ENCODE measurements around the gene DCC. TPM values are rescaled to one million over a fixed set of nuclear protein-coding genes. Genes with fewer than 3 reads are reported as not detected.

DCC gene
- polyA plus RNA-seq, 1 experiment: 0.67 TPM

DNA sequence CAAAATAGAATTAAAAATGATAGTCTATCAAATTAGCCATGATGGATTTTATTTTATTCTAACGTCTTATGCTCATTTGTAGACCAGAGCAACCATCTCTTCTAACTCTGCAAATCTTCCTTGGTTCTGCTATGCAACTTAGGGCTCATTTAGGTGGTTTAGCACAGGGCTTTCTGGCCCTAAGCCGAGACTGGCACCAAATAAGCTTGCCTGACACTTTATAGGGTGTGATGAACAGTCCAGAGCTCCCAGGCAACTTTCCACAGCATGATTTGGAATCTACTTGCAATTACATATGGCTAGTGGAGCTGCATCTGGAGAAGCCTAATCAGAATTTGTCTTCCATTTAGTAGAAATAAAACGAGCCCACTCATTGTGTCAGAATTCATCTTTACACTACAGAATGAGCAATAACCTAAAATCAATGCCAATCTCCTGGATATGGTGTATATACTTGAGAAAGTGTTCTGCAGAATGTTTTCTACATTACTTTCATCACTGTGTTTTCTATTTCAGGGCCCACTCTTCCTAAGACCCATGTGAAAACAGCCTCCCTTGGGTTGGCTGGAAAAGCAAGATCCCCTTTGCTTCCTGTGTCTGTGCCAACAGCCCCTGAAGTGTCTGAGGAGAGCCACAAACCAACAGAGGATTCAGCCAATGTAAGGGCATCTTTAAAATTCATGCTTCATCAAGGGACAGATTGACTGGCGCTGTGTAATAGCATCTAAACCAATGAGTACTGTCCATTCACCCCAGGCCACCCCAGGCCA lies 1186.3 kb downstream of the DCC start:
- DNase-seq (ENCODE audit: low read depth, low spot score): no peak
- no peaks in the 10 kb centered on the region for H3K27me3 ChIP-seq (ENCODE audit: control insufficient read depth, insufficient read depth, low read length)
- no peak overlapping the region for H3K4me3 ChIP-seq (ENCODE audit: low read depth, low read length)
- TF ChIP-seq, protein P1, sequence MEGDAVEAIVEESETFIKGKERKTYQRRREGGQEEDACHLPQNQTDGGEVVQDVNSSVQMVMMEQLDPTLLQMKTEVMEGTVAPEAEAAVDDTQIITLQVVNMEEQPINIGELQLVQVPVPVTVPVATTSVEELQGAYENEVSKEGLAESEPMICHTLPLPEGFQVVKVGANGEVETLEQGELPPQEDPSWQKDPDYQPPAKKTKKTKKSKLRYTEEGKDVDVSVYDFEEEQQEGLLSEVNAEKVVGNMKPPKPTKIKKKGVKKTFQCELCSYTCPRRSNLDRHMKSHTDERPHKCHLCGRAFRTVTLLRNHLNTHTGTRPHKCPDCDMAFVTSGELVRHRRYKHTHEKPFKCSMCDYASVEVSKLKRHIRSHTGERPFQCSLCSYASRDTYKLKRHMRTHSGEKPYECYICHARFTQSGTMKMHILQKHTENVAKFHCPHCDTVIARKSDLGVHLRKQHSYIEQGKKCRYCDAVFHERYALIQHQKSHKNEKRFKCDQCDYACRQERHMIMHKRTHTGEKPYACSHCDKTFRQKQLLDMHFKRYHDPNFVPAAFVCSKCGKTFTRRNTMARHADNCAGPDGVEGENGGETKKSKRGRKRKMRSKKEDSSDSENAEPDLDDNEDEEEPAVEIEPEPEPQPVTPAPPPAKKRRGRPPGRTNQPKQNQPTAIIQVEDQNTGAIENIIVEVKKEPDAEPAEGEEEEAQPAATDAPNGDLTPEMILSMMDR (IDR thresholded peaks at IDR 0.05; ENCODE audit: low read depth, low read length): no peak
- peaks cover 3% of the 10 kb centered on the region; the same call in 1 of the 2 replicates for H3K9me3 ChIP-seq (ENCODE audit: control insufficient read depth, insufficient read depth, low read length)
- no peak overlapping the region for H3K27ac ChIP-seq (ENCODE audit: low read depth, low read length)
- ChIA-PET CTCF (interaction anchor here (0.6 kb wide), 1 partner anchor 402 kb away, joined by 3 read pairs; no protein-coding TSS in a partner anchor), POLR2A (no interaction called here)

DNA sequence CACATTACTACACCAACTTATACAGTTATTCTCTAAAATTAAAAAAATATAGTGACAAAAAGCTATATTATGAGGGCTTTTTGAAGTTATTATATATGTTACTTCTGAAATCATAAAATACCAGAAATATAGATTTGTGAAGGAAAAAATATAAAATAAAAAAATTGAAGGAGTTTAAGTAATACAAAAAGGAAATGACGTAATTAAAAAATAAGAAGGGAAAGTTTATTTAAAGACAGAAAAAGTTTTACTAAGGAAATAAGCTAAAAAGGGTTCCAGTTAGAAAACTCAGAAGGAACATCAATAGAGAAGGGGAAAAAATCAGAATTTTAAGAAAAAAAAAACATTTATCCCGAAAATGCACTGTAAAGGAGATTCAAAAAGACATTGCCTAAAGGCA lies 1187.4 kb downstream of the DCC start:
- Histone ChIP-seq H3K27me3 (ENCODE audit: control insufficient read depth, insufficient read depth, low read length) (no peaks in the 10 kb centered on the region), H3K27ac (ENCODE audit: low read depth, low read length) (no peak overlapping the region), H3K9me3 (ENCODE audit: control insufficient read depth, insufficient read depth, low read length) (peaks cover 3% of the 10 kb centered on the region; the same call in 1 of the 2 replicates), H3K4me3 (ENCODE audit: low read depth, low read length) (no peak overlapping the region)
- no peak for DNase-seq (ENCODE audit: low read depth, low spot score)
- ChIA-PET CTCF (no interaction called here), POLR2A (no interaction called here)
- TF ChIP-seq, protein P1 (IDR thresholded peaks at IDR 0.05; ENCODE audit: low read depth, low read length): no peak

DNA sequence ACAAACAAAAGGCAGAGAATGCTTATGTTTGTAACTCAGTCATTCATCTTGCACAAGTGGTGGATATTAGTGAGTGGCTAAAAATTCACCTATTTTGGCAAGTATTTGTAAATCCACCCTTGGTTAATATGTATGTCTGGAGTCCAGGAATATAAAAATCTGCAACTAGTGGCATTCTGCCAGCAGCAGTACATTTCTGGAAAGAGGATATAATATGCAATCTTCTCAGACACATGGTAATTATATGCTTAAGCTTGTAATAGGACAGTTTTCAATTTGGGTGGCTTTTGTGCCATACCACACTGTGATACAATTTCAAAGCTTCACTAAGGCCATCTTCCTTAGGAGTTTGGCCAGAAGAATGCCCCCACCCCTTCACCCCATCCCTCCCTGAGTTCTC lies 1191.2 kb downstream of the DCC start:
- H3K9me3 ChIP-seq (ENCODE audit: control insufficient read depth, insufficient read depth, low read length): peaks cover 7% of the 10 kb centered on the region
- ChIA-PET POLR2A (no interaction called here), CTCF (no interaction called here)
- no peaks in the 10 kb centered on the region for H3K27me3 ChIP-seq (ENCODE audit: control insufficient read depth, insufficient read depth, low read length)
- no peak for DNase-seq (ENCODE audit: low read depth, low spot score)
- no peak overlapping the region for H3K4me3 ChIP-seq (ENCODE audit: low read depth, low read length)
- TF ChIP-seq, protein P1 (IDR thresholded peaks at IDR 0.05; ENCODE audit: low read depth, low read length): no peak
- H3K27ac ChIP-seq (ENCODE audit: low read depth, low read length): no peak overlapping the region

DNA sequence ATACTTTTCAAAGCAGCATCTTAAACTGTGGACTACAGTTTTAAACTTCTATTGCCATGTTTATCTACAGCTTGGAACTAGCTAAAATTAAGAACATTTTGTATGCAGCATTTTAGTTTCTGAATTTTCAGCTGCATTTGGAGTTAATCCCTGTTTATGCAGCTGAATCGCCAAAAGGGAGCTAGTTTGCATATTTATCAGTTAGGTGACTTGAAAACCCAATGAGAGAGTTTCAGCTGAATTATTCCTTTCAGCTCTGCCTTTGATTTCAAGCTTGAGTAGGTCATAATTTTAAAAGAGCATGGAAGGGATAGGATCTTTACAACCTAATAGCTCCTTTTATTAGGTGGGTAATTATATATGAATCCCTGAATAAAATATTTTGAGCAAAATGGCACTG lies 1191.9 kb downstream of the DCC start:
- ChIA-PET POLR2A (no interaction called here), CTCF (no interaction called here)
- DNase-seq (ENCODE audit: low read depth, low spot score): no peak
- TF ChIP-seq, protein P1 (IDR thresholded peaks at IDR 0.05; ENCODE audit: low read depth, low read length): no peak
- peaks cover 7% of the 10 kb centered on the region for H3K9me3 ChIP-seq (ENCODE audit: control insufficient read depth, insufficient read depth, low read length)
- no peaks in the 10 kb centered on the region for H3K27me3 ChIP-seq (ENCODE audit: control insufficient read depth, insufficient read depth, low read length)
- no peak overlapping the region for H3K27ac ChIP-seq (ENCODE audit: low read depth, low read length)
- H3K4me3 ChIP-seq (ENCODE audit: low read depth, low read length): no peak overlapping the region

DNA sequence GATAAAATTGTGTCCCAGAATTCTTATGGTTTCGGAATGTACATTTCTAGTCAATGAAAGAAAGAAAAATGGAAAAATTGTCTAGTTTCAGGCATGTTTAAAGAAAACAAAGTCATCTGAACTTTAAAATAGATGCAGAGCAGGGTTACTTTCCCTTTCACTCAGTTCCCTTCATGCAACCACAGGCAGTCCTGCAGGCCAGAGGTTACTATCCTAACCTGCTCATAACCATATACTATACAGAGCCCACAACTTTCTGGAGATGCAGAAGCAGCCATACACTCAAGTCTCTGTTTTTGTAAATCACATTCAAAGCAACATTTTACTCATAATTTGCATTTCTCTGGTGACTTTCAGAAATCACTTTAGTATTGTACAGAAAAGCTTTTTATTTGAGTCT lies 1194.2 kb downstream of the DCC start:
- CTCF ChIA-PET: no interaction called here
- TF ChIP-seq, protein P1 (IDR thresholded peaks at IDR 0.05; ENCODE audit: low read depth, low read length): no peak
- Histone ChIP-seq H3K9me3 (ENCODE audit: control insufficient read depth, insufficient read depth, low read length) (peaks cover 7% of the 10 kb centered on the region), H3K27ac (ENCODE audit: low read depth, low read length) (no peak overlapping the region), H3K4me3 (ENCODE audit: low read depth, low read length) (no peak overlapping the region), H3K27me3 (ENCODE audit: control insufficient read depth, insufficient read depth, low read length) (no peaks in the 10 kb centered on the region)
- POLR2A ChIA-PET: no interaction called here
- no peak for DNase-seq (ENCODE audit: low read depth, low spot score)

All from AG04450 (cell line).